OCI-LY1 (cell line): Measurements from ENCODE around the gene NUP42.

Experiments used
- EZH2 ChIP-seq: fragments of 200-600 bp; sonication (generic), shearing (Covaris generic); IDR thresholded peaks from 2 replicates; pipeline ENCODE4 v1.8.0; 2017; ENCODE audit warnings: borderline replicate concordance, mixed run types, mild to moderate bottlenecking, antibody characterized with exemption, low read length, moderate library complexity, mixed read lengths
- TF ChIP-seq, protein P1 (sequence below): fragments of 200-600 bp; sonication (generic), shearing (Covaris generic); IDR thresholded peaks from 2 replicates; pipeline ENCODE4 v1.5.1; 2017; ENCODE audit warnings: mild to moderate bottlenecking, antibody characterized with exemption, low read length, moderate library complexity, mixed read lengths

DNA sequence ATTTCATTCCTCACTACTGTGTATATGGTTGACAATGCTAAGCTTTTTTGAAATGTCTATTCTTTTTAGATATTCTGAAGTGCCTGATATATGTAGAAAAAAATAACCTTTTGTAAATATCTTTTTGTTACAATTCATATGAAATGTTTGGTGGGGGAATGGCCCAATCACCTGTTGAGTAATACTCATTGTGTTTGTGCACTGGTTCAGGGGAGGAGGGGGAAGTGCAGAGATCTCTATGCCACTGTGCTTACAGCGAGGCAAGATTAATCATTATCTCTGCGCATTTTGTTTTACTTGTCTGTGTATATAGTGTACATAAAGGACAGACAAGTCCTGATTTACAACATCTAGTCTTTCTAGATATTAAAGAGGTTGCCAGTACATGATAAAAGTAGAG is 25.2 kb downstream of the NUP42 start:
- TF ChIP-seq, protein P1, sequence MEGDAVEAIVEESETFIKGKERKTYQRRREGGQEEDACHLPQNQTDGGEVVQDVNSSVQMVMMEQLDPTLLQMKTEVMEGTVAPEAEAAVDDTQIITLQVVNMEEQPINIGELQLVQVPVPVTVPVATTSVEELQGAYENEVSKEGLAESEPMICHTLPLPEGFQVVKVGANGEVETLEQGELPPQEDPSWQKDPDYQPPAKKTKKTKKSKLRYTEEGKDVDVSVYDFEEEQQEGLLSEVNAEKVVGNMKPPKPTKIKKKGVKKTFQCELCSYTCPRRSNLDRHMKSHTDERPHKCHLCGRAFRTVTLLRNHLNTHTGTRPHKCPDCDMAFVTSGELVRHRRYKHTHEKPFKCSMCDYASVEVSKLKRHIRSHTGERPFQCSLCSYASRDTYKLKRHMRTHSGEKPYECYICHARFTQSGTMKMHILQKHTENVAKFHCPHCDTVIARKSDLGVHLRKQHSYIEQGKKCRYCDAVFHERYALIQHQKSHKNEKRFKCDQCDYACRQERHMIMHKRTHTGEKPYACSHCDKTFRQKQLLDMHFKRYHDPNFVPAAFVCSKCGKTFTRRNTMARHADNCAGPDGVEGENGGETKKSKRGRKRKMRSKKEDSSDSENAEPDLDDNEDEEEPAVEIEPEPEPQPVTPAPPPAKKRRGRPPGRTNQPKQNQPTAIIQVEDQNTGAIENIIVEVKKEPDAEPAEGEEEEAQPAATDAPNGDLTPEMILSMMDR = no peak
- TF ChIP-seq EZH2 = no peak
